Right forelimb (tissue), 1 donor: ENCODE data around the gene AKAP8.

Experiments used
- DNase-seq: peaks from one replicate; pipeline ENCODE4 v3.0.0-alpha.2; 2018

The AKAP8 gene

DNA sequence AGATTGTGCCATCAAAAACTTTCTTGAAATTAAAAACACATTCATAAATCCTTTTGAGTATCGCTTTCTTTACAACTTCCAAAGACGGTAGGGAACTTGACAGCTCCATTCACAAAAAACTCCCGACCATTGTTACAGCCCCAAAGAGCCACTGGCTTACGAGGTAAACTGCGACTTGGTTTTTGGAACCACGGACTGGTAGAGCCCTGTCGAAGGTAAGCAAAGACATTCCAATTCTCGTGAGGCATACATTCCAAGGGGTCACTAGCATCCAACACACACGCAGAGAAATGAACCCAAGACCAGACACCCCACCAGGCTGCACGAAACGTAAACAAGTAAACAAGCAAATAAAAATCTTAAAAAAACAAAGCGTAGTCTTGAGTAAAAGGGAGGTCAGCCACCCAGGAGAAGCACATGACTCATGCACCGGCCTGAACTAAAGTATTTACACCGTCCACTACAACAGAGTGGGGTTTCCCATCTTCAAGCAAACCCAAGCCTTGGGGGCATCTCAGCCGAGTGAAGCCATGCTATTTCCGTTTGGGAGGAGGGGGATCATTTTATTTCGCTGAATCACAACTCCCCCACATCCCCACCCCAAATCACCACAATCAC, 48.7 kb downstream of the AKAP8 start:
- no peak for DNase-seq

DNA sequence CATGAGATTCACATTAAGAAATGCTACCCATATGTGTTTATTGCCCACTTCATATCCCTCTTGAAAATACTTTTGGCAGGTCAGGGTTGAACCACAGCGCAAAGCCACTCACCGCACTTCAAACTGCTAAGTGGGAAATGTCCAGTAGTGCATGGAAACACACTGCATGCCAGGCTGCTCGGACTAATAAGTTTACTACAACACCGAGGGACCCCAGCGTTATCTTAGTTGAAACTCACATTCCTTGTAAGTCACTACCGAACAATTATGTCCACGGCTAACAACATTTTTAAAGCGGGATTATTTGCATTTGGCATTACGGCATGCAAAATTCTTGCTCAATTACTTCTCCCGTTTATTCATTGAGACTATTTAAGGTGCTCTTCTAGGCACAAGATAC, 51.3 kb downstream of the AKAP8 start:
- no peak for DNase-seq

DNA sequence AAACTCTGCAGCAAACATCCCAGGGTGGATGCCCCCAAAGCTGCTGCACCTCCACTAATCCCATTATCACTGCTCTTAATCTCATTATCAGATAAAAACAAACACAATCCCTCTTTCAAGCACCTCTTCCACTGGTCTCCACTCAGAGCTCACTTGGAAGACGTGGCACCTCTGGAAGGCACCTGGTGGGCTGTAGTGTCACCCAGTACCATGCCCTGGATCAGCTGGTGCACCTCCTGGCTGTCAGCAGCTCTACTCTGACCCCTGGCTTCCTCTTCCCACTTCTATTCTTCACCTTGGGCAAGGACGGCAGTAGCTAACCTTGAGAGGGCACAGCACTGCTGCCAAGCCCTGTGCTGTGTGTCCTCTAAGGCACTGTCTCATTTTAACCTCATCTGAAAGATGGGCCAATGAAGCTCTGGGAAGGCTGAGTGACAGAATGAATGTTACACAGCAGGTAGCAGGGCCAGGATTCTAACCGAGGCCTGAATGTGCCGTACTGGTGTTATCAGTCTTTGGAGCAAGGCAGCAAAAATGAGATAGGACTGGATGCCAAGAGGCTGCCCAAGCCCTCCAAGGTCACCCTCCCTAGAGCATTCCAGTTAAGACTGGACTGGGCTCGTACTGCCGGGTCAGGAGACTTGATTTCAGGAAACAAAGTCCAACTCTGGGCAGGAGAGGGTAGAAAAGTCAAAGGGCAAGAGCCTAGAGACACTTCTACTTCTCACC, 54.6 kb downstream of the AKAP8 start:
- no peak for DNase-seq

DNA sequence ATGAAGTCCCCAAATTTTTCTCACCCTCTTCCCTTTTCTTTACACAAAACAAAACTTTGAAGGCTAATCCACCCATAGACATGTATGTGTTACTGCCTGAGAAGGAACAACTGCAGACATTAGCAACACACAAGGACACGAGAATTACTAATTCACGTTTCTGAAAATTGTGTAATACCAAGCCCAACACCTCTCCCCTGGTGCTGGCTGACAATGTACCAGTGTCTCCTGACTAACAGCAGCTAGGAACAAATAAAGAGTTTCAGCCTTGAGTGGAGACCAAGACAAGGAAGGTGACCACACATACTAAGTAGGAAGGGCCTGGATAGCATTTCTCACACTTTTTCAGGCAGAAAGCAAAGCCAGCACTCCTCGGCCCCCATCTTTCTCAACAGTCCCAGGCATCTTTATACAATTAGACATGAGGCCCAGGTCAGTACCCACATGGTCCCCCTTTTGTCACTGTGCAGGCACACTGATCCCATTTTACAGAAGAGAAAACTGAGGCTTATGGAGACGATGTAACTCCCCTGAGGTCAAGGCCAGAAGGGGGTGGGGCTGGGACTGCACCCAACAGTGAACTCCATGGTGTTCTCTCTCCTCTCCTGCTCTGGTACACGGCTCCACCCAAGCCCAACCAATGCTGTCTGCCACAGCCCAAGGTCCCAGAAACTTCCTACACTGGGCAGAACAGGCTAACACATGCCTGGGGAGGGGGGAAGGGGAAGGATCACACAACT, 55.9 kb downstream of the AKAP8 start:
- no peak for DNase-seq

DNA sequence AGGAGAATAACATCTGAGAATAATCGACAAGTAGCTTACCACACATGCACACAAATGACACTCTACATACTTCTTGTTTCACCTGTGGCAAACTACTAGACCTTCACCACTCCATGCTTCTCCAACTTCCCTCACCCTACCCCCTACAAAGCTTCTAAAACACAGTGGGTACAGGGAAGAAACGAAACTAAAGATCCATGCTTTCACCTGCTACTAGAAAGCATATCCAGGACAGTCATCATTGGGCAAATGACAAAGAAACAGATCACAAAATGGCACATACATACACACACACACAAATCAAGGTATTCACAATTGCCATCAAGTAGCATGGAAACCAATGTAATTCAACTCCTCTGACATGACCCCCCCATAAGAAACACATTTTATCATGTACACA, 57.8 kb downstream of the AKAP8 start:
- DNase-seq: no peak

DNA sequence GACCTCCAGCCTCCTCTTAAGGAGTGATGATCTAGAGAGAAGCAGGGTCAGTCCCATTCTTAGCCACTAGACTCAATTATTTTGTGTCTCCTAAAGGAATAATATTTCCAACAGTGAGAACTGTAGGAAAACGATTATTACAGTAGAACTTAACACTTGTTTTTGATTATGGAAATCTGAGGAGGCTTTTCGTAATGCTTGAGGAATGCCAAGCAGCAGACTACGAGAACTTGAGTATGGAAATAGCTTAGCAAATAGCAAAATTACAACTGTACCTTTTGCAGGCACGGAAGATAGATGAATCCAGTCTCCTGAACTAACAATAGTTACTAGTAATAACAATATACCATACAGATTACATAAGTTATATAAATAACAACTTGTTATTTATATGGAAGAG, 59.5 kb downstream of the AKAP8 start:
- DNase-seq: no peak

DNA sequence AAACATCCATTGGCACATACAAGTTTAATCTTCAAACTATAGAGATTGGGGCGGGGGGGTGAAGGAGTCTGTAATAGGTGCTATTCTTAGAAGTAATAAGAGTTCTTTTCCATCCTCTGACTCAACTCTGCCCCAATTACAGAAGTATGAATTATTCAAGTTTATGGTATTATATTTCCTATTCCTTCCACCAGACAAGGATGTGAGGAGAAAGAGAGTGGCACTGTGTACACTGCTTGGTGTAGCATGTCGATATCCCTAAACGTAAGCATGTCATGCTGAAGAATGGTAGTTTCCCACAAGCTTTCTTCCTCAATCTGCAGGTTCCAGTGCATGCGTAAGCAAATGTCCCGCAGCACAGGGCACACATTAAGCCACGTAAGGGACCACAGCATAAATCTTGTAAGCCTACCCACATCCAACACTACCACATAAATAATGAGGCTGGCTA, 61.3 kb downstream of the AKAP8 start:
- no peak for DNase-seq

DNA sequence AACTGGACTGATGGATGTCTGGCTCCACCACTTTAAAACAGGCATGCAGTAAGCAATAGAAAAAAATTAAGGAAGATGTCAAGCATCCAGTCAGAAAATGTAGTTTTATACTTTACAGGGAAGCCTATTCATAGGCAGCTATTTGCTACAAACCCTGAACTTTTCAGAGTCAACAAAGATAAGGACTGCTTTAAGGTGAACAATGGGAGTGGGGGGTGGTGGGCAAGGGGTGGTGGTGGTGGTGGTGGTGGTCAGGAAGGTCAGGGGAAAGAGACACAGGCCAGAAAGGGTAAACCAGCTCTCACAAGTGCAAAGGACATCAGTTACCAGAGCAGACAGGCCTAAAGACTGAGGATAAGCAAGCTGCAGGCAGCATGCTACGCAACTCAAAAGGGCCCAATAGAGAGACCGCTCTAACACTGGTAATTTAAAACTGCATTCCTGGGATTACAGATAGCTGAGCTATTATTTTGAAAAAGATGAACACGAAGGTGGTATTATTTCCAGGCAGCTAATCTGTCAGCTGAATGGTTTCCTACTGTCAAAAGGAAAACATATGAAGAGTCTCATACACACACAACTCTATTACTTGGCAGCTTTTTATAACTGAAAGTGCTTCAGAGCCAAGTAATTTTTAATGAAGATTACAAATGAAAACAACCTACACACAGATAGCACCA, 62.1 kb downstream of the AKAP8 start:
- no peak for DNase-seq

DNA sequence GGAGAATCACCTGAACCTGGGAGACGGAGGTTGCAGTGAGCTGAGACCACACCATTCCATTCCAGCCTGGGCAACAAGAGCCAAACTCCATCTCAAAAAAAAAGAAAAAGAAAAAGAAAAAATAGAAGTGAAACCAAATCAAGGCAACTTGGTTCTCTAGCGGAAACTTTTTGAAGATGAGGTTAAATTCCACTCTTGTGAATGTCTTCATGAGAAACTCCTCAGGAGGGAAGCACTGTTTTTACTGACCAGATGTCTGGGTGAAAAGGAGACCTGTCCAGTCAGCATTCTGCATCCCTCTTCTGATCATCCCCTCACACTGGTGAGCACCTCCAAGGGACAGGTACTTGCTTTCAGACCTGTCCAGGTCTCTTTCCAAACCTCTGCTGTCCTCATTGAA, 63.1 kb downstream of the AKAP8 start:
- no peak for DNase-seq

DNA sequence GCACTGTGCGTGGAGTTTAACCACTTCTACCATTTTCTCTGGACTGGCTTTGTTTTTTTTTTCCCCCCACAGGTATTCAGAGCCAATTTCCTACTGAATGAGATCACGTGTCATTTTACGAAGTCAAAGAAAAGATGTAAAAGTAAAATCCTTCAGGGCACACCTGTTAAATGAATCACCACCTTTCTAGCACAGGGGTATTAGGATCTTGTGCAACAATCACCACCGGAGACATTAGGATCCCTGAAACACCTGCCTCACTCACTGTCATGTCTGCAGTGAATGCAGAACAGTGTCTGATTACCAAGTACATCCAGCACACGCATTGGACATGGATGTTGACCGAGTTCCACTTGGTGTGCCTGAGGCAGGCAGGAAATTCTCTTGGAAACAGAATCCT, 64.5 kb downstream of the AKAP8 start:
- no peak for DNase-seq

DNA sequence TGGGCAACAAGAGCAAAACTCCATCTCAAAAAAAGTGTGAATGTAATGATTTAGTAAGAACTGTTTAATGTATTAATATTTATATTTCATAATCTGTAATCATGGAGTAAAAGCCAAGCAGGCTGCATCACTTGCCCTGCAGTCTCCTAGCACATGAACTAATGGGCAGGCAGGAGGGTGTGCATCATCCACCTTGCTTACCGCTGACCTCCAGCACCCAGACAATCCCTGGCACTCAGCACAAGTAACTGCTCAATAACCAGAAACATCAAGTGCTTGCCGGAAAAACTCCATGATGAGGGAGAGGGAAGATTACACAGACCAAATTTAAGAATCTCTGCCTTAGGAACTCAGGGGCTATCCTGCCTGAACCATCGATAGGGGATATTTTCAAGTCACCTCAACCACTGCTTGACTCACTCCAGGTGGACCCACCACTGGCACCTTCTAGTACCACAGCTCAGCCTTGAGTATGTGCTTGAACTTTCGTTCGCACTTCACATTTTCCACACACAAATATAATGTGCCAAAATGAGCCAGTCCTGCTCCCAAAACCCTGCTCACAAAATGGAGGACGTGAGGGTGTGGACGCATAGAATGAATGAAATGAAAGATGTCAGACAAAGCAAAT, 65.8 kb downstream of the AKAP8 start:
- no peak for DNase-seq

DNA sequence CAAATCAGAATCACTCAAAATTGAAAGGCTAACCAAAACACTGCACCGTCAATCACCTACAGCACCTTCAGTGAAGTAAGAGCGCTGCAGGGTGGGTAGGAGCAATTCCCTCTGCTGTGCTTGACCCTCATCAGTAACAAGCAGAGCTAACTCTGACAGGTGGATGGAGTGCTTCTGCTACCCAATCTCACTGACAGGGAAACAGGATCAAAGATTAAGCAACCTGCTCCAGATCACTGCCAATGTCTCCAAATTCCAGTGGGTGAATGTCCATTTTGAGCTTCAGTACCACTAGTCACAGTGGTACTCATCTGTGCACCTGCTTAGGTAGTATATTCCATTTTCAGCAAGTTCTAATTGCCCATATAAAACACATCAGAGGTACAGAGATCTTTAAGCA, 72.4 kb downstream of the AKAP8 start:
- DNase-seq: no peak

DNA sequence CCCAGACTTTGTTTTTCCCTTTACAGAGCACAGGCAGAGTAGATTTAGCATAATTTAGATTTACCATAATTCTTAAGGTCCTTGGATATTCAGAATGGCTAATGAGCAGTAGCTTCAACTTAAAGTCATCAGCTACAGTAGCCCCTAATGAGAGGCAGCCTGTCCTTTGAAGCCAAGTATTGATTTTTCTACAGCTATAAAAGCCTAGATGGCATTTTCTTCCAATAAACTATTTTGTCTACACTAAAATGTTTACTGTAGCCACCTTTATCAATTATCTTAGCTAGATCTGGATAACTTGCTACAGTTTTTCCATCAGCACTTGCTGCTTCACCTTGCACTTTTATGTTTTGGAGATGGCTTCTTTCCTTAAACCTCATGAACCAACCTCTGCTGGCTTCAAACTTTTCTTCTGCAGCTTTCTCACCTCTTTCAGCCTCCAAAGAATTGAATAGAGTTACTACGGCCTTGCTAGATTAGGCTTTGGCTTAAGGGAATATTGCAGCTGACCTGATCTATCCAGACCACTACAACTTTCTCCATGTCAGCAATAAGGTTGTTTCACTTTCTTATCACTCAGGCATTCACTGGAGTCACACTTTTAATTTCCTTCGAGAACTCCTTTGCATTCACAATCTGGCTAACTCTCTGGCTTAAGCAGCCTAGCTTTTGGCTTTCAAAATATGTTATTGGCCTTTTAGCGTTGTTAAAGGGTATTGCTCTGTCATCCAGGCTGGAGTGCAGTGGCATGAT, 73.8 kb downstream of the AKAP8 start:
- no peak for DNase-seq

DNA sequence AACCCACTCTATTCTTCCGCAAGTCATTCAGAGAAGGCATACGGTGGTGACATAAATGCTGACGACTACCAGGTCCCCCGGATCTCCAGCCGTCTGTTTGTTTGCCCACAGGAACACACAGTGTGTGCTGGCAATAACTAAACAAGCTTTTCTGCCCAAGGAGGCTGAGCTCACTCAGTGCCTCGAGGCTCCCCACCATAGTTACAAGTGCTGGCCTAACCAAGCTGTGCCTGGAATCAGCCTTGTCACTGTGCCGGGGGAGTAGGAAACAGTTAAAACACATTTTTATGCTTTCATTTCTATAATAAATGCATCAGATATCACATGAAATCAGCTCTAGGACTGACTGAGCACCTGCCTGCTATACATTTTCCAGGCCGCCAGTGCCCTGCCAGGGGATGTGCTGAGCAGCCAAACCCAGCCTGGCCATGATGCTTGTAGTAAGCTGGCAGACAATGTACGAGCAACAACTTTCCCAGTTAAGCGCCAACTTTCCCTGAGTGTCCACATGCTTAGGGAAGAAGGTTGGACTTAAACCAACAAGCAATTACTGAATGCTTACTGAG, 75.4 kb downstream of the AKAP8 start:
- peak; percentile 75 for DNase-seq
